Ovary (tissue), 3 donors: ENCODE data around the gene TMC6.

ENCODE experiments used
- CTCF ChIP-seq, 3 donors: fragments of 450-650 bp in 2 of 3; fragments of 200-600 bp in 1 of 3; IDR thresholded peaks; one replicate each; pipeline versions ENCODE4 v1.5.1 to v1.8.0; 2016 to 2022; ENCODE audit warnings: antibody characterized with exemption in 3 of 3, mild to moderate bottlenecking in 1 of 3
- EP300 ChIP-seq: sonication (generic); formaldehyde crosslinking; IDR thresholded peaks from one replicate; pipeline ENCODE4 v1.6.1; 2017; ENCODE audit warnings: antibody characterized with exemption
- donor health status: DM: no; HTN: no; CAD: no.

GRCh38 chr17:78104540-78104941 lies 24.0 kb downstream of the TMC6 start:
- TF ChIP-seq EP300 (no peak), CTCF (IDR thresholded peaks at IDR 0.05) (no peak)
